ENCODE measurements around the gene PRCP. TPM values are rescaled to one million over a fixed set of nuclear protein-coding genes. Genes with fewer than 3 reads are reported as not detected.

PRCP gene
- total and polyA plus RNA-seq, 5 donors from 2014 or later: 19.7 to 41.9 (median 27.9) TPM

- Mint-ChIP-seq H3K36me3 (peaks cover 15% of the 10 kb centered on the region), H3K27me3 (peaks cover 8% of the 10 kb centered on the region), H3K4me3 (no peak overlapping the region), H3K9me3 (peaks cover 0 to 2% (median 0%) of the 10 kb centered on the region in 7 donors), H3K4me1 (no peaks in the 10 kb centered on the region), H3K27ac (no peak overlapping the region)
- Histone ChIP-seq H3K27ac (ENCODE audit: insufficient read depth, low read length, poor library complexity, severe bottlenecking) (no peak overlapping the region), H3K9me3 (ENCODE audit: control insufficient read depth in 2 of 2, low read length in 2 of 2) (no peaks in the 10 kb centered on the region), H3K4me1 (ENCODE audit: control insufficient read depth, insufficient read depth, low read length, poor library complexity, severe bottlenecking) (no peaks in the 10 kb centered on the region), H3K36me3 (ENCODE audit: control insufficient read depth, insufficient read depth, low read length) (peaks cover 3% of the 10 kb centered on the region), H3K27me3 (ENCODE audit: control insufficient read depth, insufficient read depth, low read length) (no peaks in the 10 kb centered on the region), H3K4me3 (ENCODE audit: low read depth, low read length) (no peak overlapping the region)
- ATAC-seq (ENCODE audit: low read depth in 2 of 2) (no peak), DNase-seq (no peak)
Measured at GRCh38 chr11:82823647-82824619, 76.3 kb downstream of the PRCP start.

DNA sequence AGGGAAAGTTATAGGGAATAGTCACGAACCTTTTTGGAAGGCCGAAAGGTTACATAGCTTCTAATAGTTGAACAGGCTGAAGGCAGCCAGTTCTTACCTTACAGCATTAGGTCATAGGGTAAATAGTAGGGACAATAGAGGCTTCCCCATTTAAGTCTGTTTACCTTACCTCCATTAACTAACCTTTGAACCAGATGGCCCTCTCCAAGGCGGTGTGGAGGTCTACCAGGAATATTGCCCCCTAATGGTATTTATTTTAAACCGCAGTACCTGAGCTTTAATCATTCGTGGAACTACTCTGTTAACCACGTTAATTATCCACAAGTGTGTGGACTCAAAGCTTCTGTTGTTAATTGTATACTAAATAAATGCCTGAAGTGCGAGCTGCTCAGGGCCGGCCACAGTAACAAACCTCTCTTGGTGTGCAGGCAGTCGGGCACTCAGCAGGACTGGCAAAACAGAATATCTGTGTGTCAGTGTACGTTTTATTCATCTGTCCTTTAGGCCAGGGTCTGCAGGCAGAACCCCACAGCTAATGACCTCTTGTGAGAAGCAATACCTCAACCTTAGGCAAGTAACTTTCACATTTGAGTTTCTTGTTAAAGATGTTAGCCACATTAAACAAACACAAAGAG lies 81.7 kb downstream of the PRCP start:
- Mint-ChIP-seq H3K27ac (no peak overlapping the region), H3K4me1 (no peaks in the 10 kb centered on the region), H3K4me3 (no peak overlapping the region), H3K9me3 (peaks cover 0 to 2% (median 0%) of the 10 kb centered on the region in 7 donors), H3K36me3 (no peaks in the 10 kb centered on the region), H3K27me3 (peaks cover 10% of the 10 kb centered on the region)
- no peak overlapping the region for H3K27ac ChIP-seq (ENCODE audit: insufficient read depth, low read length, poor library complexity, severe bottlenecking)
- no peaks in the 10 kb centered on the region for H3K9me3 ChIP-seq (ENCODE audit: control insufficient read depth in 2 of 2, low read length in 2 of 2)
- ATAC-seq (ENCODE audit: low read depth in 2 of 2): no peak
- peaks cover 2% of the 10 kb centered on the region for H3K27me3 ChIP-seq (ENCODE audit: control insufficient read depth, insufficient read depth, low read length)
- no peaks in the 10 kb centered on the region for H3K4me1 ChIP-seq (ENCODE audit: control insufficient read depth, insufficient read depth, low read length, poor library complexity, severe bottlenecking)
- DNase-seq: no peak
- H3K36me3 ChIP-seq (ENCODE audit: control insufficient read depth, insufficient read depth, low read length): no peaks in the 10 kb centered on the region
- no peak overlapping the region for H3K4me3 ChIP-seq (ENCODE audit: low read depth, low read length)

DNA sequence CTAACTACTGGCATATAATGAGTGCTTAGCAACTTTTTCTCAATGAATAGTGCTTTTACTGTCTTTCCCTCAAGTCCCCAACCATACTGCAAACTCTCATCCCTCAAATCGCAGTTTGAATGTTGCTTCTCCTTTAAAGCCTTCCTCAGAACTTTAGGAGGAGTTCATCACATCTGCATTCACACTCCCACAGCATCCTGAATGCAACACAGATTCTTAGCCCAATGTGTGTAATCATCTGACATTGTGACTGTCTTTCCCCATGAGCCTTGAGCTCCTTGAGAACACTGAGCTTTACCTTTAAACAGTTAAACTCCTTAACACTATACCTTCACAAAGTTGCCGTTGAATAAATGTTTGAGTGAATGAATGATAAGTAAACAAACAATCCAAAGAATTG lies 84.8 kb downstream of the PRCP start:
- no peaks in the 10 kb centered on the region for H3K9me3 ChIP-seq (ENCODE audit: control insufficient read depth in 2 of 2, low read length in 2 of 2)
- no peaks in the 10 kb centered on the region for H3K36me3 ChIP-seq (ENCODE audit: control insufficient read depth, insufficient read depth, low read length)
- no peak overlapping the region for H3K27ac ChIP-seq (ENCODE audit: insufficient read depth, low read length, poor library complexity, severe bottlenecking)
- H3K27me3 Mint-ChIP-seq: peaks cover 17% of the 10 kb centered on the region
- no peaks in the 10 kb centered on the region for H3K36me3 Mint-ChIP-seq
- peaks cover 2% of the 10 kb centered on the region for H3K27me3 ChIP-seq (ENCODE audit: control insufficient read depth, insufficient read depth, low read length)
- no peaks in the 10 kb centered on the region for H3K4me1 Mint-ChIP-seq
- no peak overlapping the region for H3K4me3 Mint-ChIP-seq
- H3K4me1 ChIP-seq (ENCODE audit: control insufficient read depth, insufficient read depth, low read length, poor library complexity, severe bottlenecking): no peaks in the 10 kb centered on the region
- H3K9me3 Mint-ChIP-seq: no peaks in the 10 kb centered on the region
- no peak overlapping the region for H3K4me3 ChIP-seq (ENCODE audit: low read depth, low read length)
- no peak for ATAC-seq (ENCODE audit: low read depth in 2 of 2)
- no peak overlapping the region for H3K27ac Mint-ChIP-seq
- no peak for DNase-seq

DNA sequence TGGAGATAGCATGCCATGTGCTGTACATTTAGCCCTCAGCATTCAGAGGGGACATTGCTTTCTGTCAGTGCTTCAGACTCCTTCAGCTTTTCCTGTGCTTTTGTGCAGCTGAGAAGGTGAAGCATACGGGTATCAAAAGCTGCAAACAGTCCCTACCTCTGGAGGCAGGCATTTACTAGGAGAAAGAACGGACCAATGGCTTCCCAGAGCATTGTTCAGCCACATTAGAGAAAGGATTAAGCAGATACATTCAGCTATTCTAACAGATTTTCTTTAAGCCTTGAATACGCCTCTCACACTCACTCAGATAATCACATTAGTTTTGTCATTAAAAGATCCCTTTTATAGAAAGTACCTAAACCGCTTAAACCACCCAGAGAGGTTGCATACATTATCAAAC lies 85.9 kb downstream of the PRCP start:
- DNase-seq (no peak), ATAC-seq (ENCODE audit: low read depth in 2 of 2) (no peak)
- Mint-ChIP-seq H3K9me3 (no peaks in the 10 kb centered on the region), H3K27ac (no peak overlapping the region), H3K36me3 (no peaks in the 10 kb centered on the region), H3K27me3 (peaks cover 15% of the 10 kb centered on the region), H3K4me3 (no peak overlapping the region), H3K4me1 (no peaks in the 10 kb centered on the region)
- Histone ChIP-seq H3K27ac (ENCODE audit: insufficient read depth, low read length, poor library complexity, severe bottlenecking) (no peak overlapping the region), H3K4me3 (ENCODE audit: low read depth, low read length) (no peak overlapping the region), H3K9me3 (ENCODE audit: control insufficient read depth in 2 of 2, low read length in 2 of 2) (no peaks in the 10 kb centered on the region), H3K27me3 (ENCODE audit: control insufficient read depth, insufficient read depth, low read length) (peaks cover 2% of the 10 kb centered on the region), H3K4me1 (ENCODE audit: control insufficient read depth, insufficient read depth, low read length, poor library complexity, severe bottlenecking) (no peaks in the 10 kb centered on the region), H3K36me3 (ENCODE audit: control insufficient read depth, insufficient read depth, low read length) (no peaks in the 10 kb centered on the region)

- Mint-ChIP-seq H3K4me1 (no peaks in the 10 kb centered on the region), H3K27ac (no peak overlapping the region), H3K27me3 (peaks cover 20% of the 10 kb centered on the region), H3K36me3 (no peaks in the 10 kb centered on the region), H3K4me3 (no peak overlapping the region), H3K9me3 (peaks cover 0 to 2% (median 0%) of the 10 kb centered on the region in 7 donors)
- Histone ChIP-seq H3K27me3 (ENCODE audit: control insufficient read depth, insufficient read depth, low read length) (peaks cover 5% of the 10 kb centered on the region), H3K27ac (ENCODE audit: insufficient read depth, low read length, poor library complexity, severe bottlenecking) (no peak overlapping the region), H3K4me3 (ENCODE audit: low read depth, low read length) (no peak overlapping the region), H3K36me3 (ENCODE audit: control insufficient read depth, insufficient read depth, low read length) (no peaks in the 10 kb centered on the region), H3K4me1 (ENCODE audit: control insufficient read depth, insufficient read depth, low read length, poor library complexity, severe bottlenecking) (no peaks in the 10 kb centered on the region), H3K9me3 (ENCODE audit: control insufficient read depth in 2 of 2, low read length in 2 of 2) (no peaks in the 10 kb centered on the region)
- ATAC-seq (ENCODE audit: low read depth in 2 of 2): no peak
- DNase-seq: no peak
Measured at GRCh38 chr11:82811369-82811768, 88.9 kb downstream of the PRCP start.

- H3K36me3 Mint-ChIP-seq: no peaks in the 10 kb centered on the region
- Histone ChIP-seq H3K27ac (ENCODE audit: insufficient read depth, low read length, poor library complexity, severe bottlenecking) (no peak overlapping the region), H3K27me3 (ENCODE audit: control insufficient read depth, insufficient read depth, low read length) (peaks cover 10% of the 10 kb centered on the region), H3K4me3 (ENCODE audit: low read depth, low read length) (no peak overlapping the region), H3K4me1 (ENCODE audit: control insufficient read depth, insufficient read depth, low read length, poor library complexity, severe bottlenecking) (no peaks in the 10 kb centered on the region), H3K36me3 (ENCODE audit: control insufficient read depth, insufficient read depth, low read length) (no peaks in the 10 kb centered on the region), H3K9me3 (ENCODE audit: control insufficient read depth in 2 of 2, low read length in 2 of 2) (no peaks in the 10 kb centered on the region)
- H3K4me1 Mint-ChIP-seq: no peaks in the 10 kb centered on the region
- H3K27ac Mint-ChIP-seq: no peak overlapping the region
- peaks cover 0 to 4% (median 0%) of the 10 kb centered on the region in 7 donors for H3K9me3 Mint-ChIP-seq
- H3K4me3 Mint-ChIP-seq: no peak overlapping the region
- ATAC-seq (ENCODE audit: low read depth in 2 of 2): no peak
- DNase-seq: no peak
- peaks cover 20% of the 10 kb centered on the region for H3K27me3 Mint-ChIP-seq
Measured at GRCh38 chr11:82810738-82811137, 89.5 kb downstream of the PRCP start.

GRCh38 chr11:82810326-82810725 lies 89.9 kb downstream of the PRCP start:
- no peak overlapping the region for H3K4me3 ChIP-seq (ENCODE audit: low read depth, low read length)
- H3K4me1 ChIP-seq (ENCODE audit: control insufficient read depth, insufficient read depth, low read length, poor library complexity, severe bottlenecking): no peaks in the 10 kb centered on the region
- Mint-ChIP-seq H3K36me3 (no peaks in the 10 kb centered on the region), H3K27ac (no peak overlapping the region), H3K4me3 (no peak overlapping the region), H3K4me1 (no peaks in the 10 kb centered on the region), H3K27me3 (peaks cover 20% of the 10 kb centered on the region), H3K9me3 (peaks cover 0 to 4% (median 0%) of the 10 kb centered on the region in 7 donors)
- no peaks in the 10 kb centered on the region for H3K36me3 ChIP-seq (ENCODE audit: control insufficient read depth, insufficient read depth, low read length)
- H3K27me3 ChIP-seq (ENCODE audit: control insufficient read depth, insufficient read depth, low read length): peaks cover 10% of the 10 kb centered on the region
- H3K27ac ChIP-seq (ENCODE audit: insufficient read depth, low read length, poor library complexity, severe bottlenecking): no peak overlapping the region
- DNase-seq (no peak), ATAC-seq (ENCODE audit: low read depth in 2 of 2) (no peak)
- no peaks in the 10 kb centered on the region for H3K9me3 ChIP-seq (ENCODE audit: control insufficient read depth in 2 of 2, low read length in 2 of 2)
